MV-4-11 (cell line): ENCODE results near the gene SGSM1.

Source experiments
- DNase-seq: peaks from one replicate; lab custom pipeline; 2025; lab: John Stamatoyannopoulos, UW

Gene SGSM1

GRCh38 chr22:24807284-24807950 lies 1.4 kb downstream of the SGSM1 start:
- DNase-seq: no peak

- no peak for DNase-seq
These were observed 3.3 kb downstream of the SGSM1 start for GRCh38 chr22:24809331-24809730.

- DNase-seq: no peak
These were observed 4.2 kb downstream of the SGSM1 start for GRCh38 chr22:24810043-24810749.

GRCh38 chr22:24812950-24813775 lies 7.2 kb downstream of the SGSM1 start:
- no peak for DNase-seq

GRCh38 chr22:24813861-24814770 lies 8.1 kb downstream of the SGSM1 start:
- DNase-seq: no peak

GRCh38 chr22:24816806-24817205 lies 10.8 kb downstream of the SGSM1 start:
- DNase-seq: no peak

GRCh38 chr22:24819487-24819886 lies 13.5 kb downstream of the SGSM1 start:
- no peak for DNase-seq

GRCh38 chr22:24819911-24820461 lies 14.0 kb downstream of the SGSM1 start:
- no peak for DNase-seq

- DNase-seq: no peak
These were observed 16.5 kb downstream of the SGSM1 start for GRCh38 chr22:24822471-24822870.

GRCh38 chr22:24823787-24824186 lies 17.8 kb downstream of the SGSM1 start:
- DNase-seq: no peak

GRCh38 chr22:24824250-24824649 lies 18.2 kb downstream of the SGSM1 start:
- DNase-seq: no peak

GRCh38 chr22:24824915-24825314 lies 18.9 kb downstream of the SGSM1 start:
- DNase-seq: no peak

GRCh38 chr22:24826710-24827285 lies 20.8 kb downstream of the SGSM1 start:
- no peak for DNase-seq

- no peak for DNase-seq
These were observed 21.3 kb downstream of the SGSM1 start for GRCh38 chr22:24827296-24827695.

GRCh38 chr22:24830205-24830979 lies 24.4 kb downstream of the SGSM1 start:
- no peak for DNase-seq

- no peak for DNase-seq
These were observed 25.7 kb downstream of the SGSM1 start for GRCh38 chr22:24831687-24832086.

- no peak for DNase-seq
These were observed 28.0 kb downstream of the SGSM1 start for GRCh38 chr22:24833881-24834495.

GRCh38 chr22:24834845-24835570 lies 29.0 kb downstream of the SGSM1 start:
- no peak for DNase-seq

- DNase-seq: no peak
These were observed 30.3 kb downstream of the SGSM1 start for GRCh38 chr22:24836282-24836681.
